K562 (cell line): ENCODE measurements around the gene IL17F. TPM values are rescaled to one million over a fixed set of nuclear protein-coding genes. Genes with fewer than 3 reads are reported as not detected.
A peak's percentile ranks its signal among the peaks of the same experiment; 100 is the strongest.

Experiments
- ATAC-seq: fragments of 200-7000 bp; cut with Tn5 transposase; 3 replicates; pipeline ENCODE4 v1.9.1; 2020; ENCODE audit warnings: moderate library complexity
- BruUV-seq: library from RNA; stranded (reverse); fragments of 400-500 nt; replicated peaks from 2 replicates; lab custom pipeline; 2021; lab: Mats Ljungman, UMichigan
- CTCF ChIA-PET: fragments of 300-600 bp; formaldehyde crosslinking; extraction: SDS; loops from one replicate; lab custom pipeline; 2021; ENCODE audit warnings: low intra/inter-chr PET ratio; lab: Yijun Ruan, JAX
- POLR2A ChIA-PET: fragments of 300-600, 350-650 bp; sonication (Branson Sonifier 250); formaldehyde crosslinking; extraction: SDS; loops from one replicate; lab custom pipeline; 2021; ENCODE audit warnings: antibody characterized with exemption, inconsistent platforms; lab: Yijun Ruan, JAX
- DNase-seq, 4 experiments: peaks; one replicate each; pipeline versions ENCODE4 v3.0.0 to v3.0.0-alpha.2; 2011 to 2018; ENCODE audit warnings: low spot score in 3 of 4, mixed read lengths in 3 of 4; ENCODE audit errors: extremely low read depth in 1 of 4
- FAIRE-seq: peaks from 2 replicates; lab custom pipeline; 2011; peaks lifted over from hg19 to GRCh38; lab: Jason Lieb, UNC
- H2AFZ ChIP-seq: 2 replicates; pipeline ENCODE4 v1.6.0; 2011; ENCODE audit warnings: low read depth, low read length, control low read depth, inconsistent platforms
- H3K27ac ChIP-seq: fragments of 200-600 bp; 3 replicates; pipeline ENCODE4 v1.8.0; 2011; ENCODE audit warnings: low read depth, mild to moderate bottlenecking, control low read depth, inconsistent platforms, low read length, moderate library complexity, mixed read lengths; ENCODE audit errors: extremely low read depth
- H3K27me3 ChIP-seq, 2 experiments: fragments of 300-600 bp in 1 of 2; 2 replicates in 1 of 2; 3 replicates in 1 of 2; pipeline versions ENCODE4 v1.6.0 to v1.8.0; 2011; ENCODE audit warnings: inconsistent platforms in 2 of 2, low read length in 2 of 2, mild to moderate bottlenecking in 1 of 2, mixed read lengths in 1 of 2, moderate library complexity in 1 of 2; ENCODE audit not compliant: control insufficient read depth in 2 of 2, insufficient read depth in 2 of 2
- H3K36me3 ChIP-seq: fragments of 300-600 bp; 3 replicates; pipeline ENCODE4 v1.8.0; 2011; ENCODE audit warnings: mild to moderate bottlenecking, low read length, inconsistent platforms; ENCODE audit not compliant: control insufficient read depth, insufficient read depth
- H3K4me1 ChIP-seq, 2 experiments: fragments of 200-600 bp in 1 of 2; replicated peaks in 1 of 2; 2 replicates in 1 of 2; 3 replicates in 1 of 2; pipeline versions ENCODE4 v1.5.1 to v1.8.0; 2011; ENCODE audit warnings: inconsistent platforms in 2 of 2, low read length in 2 of 2, mild to moderate bottlenecking in 1 of 2, mixed read lengths in 1 of 2, moderate library complexity in 1 of 2; ENCODE audit not compliant: control insufficient read depth in 2 of 2, insufficient read depth in 2 of 2
- H3K4me2 ChIP-seq: 2 replicates; pipeline ENCODE4 v1.6.1; 2011; ENCODE audit warnings: low read length, control low read depth, inconsistent platforms, mixed read lengths; ENCODE audit not compliant: insufficient read depth
- H3K4me3 ChIP-seq: fragments of 200-600 bp; sonication (generic), shearing (Covaris generic); 2 replicates; pipeline ENCODE4 v1.5.1; 2016; ENCODE audit warnings: control low read depth, inconsistent platforms
- H3K79me2 ChIP-seq: fragments of 200-600 bp; 3 replicates; pipeline ENCODE4 v1.8.0; 2011; ENCODE audit warnings: low read length, inconsistent platforms; ENCODE audit not compliant: control insufficient read depth, insufficient read depth
- H3K9ac ChIP-seq, 2 experiments: 2 replicates each; pipeline versions ENCODE4 v1.6.0 to v1.6.1; 2011; ENCODE audit warnings: low read depth in 2 of 2, low read length in 2 of 2, control low read depth in 1 of 2, inconsistent platforms in 1 of 2, mild to moderate bottlenecking in 1 of 2, mixed read lengths in 1 of 2; ENCODE audit not compliant: insufficient read depth in 1 of 2
- H3K9me1 ChIP-seq: one replicate; pipeline ENCODE4 v1.6.0; 2011; ENCODE audit warnings: inconsistent platforms, mild to moderate bottlenecking, low read length, moderate library complexity; ENCODE audit not compliant: control insufficient read depth, insufficient read depth
- H3K9me3 ChIP-seq: replicated peaks from 2 replicates; pipeline ENCODE4 v1.5.1; 2011; ENCODE audit warnings: low read depth, low read length, inconsistent platforms; ENCODE audit not compliant: control insufficient read depth, insufficient read depth
- H4K20me1 ChIP-seq: replicated peaks from 2 replicates; pipeline ENCODE4 v1.6.1; 2011; ENCODE audit warnings: low read length, inconsistent platforms, mixed read lengths; ENCODE audit not compliant: control insufficient read depth, insufficient read depth
- BCOR ChIP-seq: fragments of 450-650 bp; IDR thresholded peaks from 2 replicates; pipeline ENCODE4 v1.6.1; 2016
- CREM ChIP-seq: IDR thresholded peaks from 2 replicates; pipeline ENCODE4 v1.6.1; 2014; ENCODE audit warnings: antibody characterized with exemption, low read depth
- KAT8 ChIP-seq: fragments of 450-650 bp; IDR thresholded peaks from 2 replicates; pipeline ENCODE4 v1.6.1; 2016; ENCODE audit warnings: low read depth, mild to moderate bottlenecking
- POLR3G ChIP-seq: IDR thresholded peaks from 2 replicates; pipeline ENCODE4 v1.6.1; 2011; ENCODE audit not compliant: insufficient read length, insufficient replicate concordance; ENCODE audit errors: extremely low read depth
- TAF15 ChIP-seq: fragments of 200-400 bp; formaldehyde crosslinking; IDR thresholded peaks from 2 replicates; pipeline ENCODE4 v1.6.1; 2017; ENCODE audit warnings: mild to moderate bottlenecking, low read depth, low read length, moderate library complexity
- ZNF316 ChIP-seq: fragments of 450-650 bp; IDR thresholded peaks from 2 replicates; pipeline ENCODE4 v1.6.1; 2016
- WGBS: fragments of 100-300 bp; shearing (Covaris generic); methylation state at CpG from one replicate; pipeline ENCODE4 v1.1.6; 2016; ENCODE audit warnings: low coverage, mixed read lengths; ENCODE audit not compliant: insufficient coverage; ENCODE audit errors: missing lambda C conversion rate; 5-methylcytosine and 5-hydroxymethylcytosine counted together
- in situ Hi-C: fragments of 300-500 bp; cut with MboI; formaldehyde crosslinking; loops from 4 replicates; pipeline ENCODE4 v1.15.0; 2018; ENCODE audit warnings: inconsistent platforms, mixed read lengths
- intact Hi-C: fragments of 100-400 bp; cut with micrococcal nuclease; formaldehyde crosslinking; loops from 2 replicates; pipeline ENCODE4 v1.14.2; 2022
- polyA plus RNA-seq, 8 experiments: library from polyadenylated mRNA; depleted of rRNA in 4 of 8; stranded (reverse) in 5 of 8; unstranded in 3 of 8; fragments of >200 nt; fragmentation: Nextera tagmentation in 2 of 8; fragmentation: Illumina TruSeq in 1 of 8; extraction: Ambion mirVana in 2 of 8; extraction: Trizol in 1 of 8; gene quantifications; 2 replicates each; pipeline versions ENCODE4 v1.2.1 to v1.2.3, GENCODE V29; 2011 to 2014; ENCODE audit warnings: inconsistent platforms in 1 of 8, missing spikeins in 1 of 8
- total RNA-seq, 7 experiments: library from RNA; depleted of rRNA in 6 of 7; stranded (reverse); fragments of >200 nt in 6 of 7; fragmentation: Illumina TruSeq in 2 of 7; extraction: Trizol in 2 of 7; gene quantifications; 2 replicates each; pipeline versions ENCODE4 v1.2.1 to v1.2.3, GENCODE V29; 2011 to 2021; ENCODE audit warnings: low replicate concordance in 1 of 7
- TF ChIP-seq, protein P1 (sequence below), 2 experiments: fragments of 450-650 bp in 1 of 2; IDR thresholded peaks; 2 replicates each; pipeline ENCODE4 v1.6.1; 2011 to 2017; ENCODE audit warnings: low read depth in 2 of 2, antibody characterized with exemption in 1 of 2, borderline replicate concordance in 1 of 2, low read length in 1 of 2, mild to moderate bottlenecking in 1 of 2, mixed read lengths in 1 of 2; ENCODE audit not compliant: control insufficient read depth in 1 of 2
- TF ChIP-seq, protein P2 (sequence below): fragments of 450-650 bp; IDR thresholded peaks from 2 replicates; pipeline ENCODE4 v1.6.1; 2017; ENCODE audit warnings: antibody characterized with exemption
- TF ChIP-seq, protein P3 (sequence below): fragments of 450-650 bp; formaldehyde crosslinking; IDR thresholded peaks from 2 replicates; pipeline ENCODE4 v1.4.0; 2020; ENCODE audit warnings: mild to moderate bottlenecking, moderate library complexity

Gene IL17F
- total and polyA plus RNA-seq, 9 of the 15 experiments (the other 6 are each of a cell fraction or from before 2014, with no cell fraction given), result not detected

DNA sequence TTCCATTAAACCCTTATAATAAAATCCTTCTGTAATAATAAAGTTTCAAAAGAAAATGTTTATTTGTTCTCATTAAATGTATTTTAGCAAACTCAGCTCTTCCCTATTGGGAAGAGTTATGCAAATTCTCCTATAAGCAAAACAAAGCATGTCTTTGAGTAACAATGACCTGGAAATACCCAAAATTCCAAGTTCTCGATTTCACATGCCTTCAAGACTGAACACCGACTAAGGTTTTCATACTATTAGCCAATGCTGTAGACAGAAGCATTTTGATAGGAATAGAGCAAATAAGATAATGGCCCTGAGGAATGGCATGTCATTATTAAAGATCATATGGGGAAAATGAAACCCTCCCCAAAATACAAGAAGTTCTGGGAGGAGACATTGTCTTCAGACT lies 54.3 kb downstream of the IL17F start (continued):
- TF ChIP-seq, protein P1, sequence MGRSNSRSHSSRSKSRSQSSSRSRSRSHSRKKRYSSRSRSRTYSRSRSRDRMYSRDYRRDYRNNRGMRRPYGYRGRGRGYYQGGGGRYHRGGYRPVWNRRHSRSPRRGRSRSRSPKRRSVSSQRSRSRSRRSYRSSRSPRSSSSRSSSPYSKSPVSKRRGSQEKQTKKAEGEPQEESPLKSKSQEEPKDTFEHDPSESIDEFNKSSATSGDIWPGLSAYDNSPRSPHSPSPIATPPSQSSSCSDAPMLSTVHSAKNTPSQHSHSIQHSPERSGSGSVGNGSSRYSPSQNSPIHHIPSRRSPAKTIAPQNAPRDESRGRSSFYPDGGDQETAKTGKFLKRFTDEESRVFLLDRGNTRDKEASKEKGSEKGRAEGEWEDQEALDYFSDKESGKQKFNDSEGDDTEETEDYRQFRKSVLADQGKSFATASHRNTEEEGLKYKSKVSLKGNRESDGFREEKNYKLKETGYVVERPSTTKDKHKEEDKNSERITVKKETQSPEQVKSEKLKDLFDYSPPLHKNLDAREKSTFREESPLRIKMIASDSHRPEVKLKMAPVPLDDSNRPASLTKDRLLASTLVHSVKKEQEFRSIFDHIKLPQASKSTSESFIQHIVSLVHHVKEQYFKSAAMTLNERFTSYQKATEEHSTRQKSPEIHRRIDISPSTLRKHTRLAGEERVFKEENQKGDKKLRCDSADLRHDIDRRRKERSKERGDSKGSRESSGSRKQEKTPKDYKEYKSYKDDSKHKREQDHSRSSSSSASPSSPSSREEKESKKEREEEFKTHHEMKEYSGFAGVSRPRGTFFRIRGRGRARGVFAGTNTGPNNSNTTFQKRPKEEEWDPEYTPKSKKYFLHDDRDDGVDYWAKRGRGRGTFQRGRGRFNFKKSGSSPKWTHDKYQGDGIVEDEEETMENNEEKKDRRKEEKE (IDR thresholded peaks at IDR 0.05; ENCODE audit: borderline replicate concordance in 1 of 2, control insufficient read depth in 1 of 2, low read depth in 2 of 2, low read length in 1 of 2), result no peak

DNA sequence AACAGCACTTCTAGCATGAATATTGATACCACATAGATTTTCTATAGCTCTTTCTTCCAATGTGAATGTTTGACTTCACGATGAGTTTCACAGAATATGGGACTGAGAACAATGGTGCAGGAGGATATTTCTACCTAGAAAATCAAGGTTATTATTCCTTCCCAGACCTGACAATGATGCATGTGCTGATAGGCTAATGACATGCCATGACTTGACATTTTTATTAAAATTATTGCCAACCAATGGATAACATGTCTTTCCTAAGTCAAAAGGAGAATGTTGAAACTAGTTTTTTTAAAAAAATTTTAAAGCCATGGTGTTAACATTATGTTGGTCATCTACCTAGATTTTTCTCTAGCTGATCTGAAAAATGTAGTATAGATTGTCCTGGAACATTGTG lies 57.2 kb downstream of the IL17F start:
- TF ChIP-seq TAF15 (no peak), CREM (no peak), ZNF316 (0 out of 2 replicates have a peak, but pooled peaks have one; percentile 3), POLR3G (no peak), KAT8 (no peak), BCOR (no peak)
- TF ChIP-seq, protein P2, sequence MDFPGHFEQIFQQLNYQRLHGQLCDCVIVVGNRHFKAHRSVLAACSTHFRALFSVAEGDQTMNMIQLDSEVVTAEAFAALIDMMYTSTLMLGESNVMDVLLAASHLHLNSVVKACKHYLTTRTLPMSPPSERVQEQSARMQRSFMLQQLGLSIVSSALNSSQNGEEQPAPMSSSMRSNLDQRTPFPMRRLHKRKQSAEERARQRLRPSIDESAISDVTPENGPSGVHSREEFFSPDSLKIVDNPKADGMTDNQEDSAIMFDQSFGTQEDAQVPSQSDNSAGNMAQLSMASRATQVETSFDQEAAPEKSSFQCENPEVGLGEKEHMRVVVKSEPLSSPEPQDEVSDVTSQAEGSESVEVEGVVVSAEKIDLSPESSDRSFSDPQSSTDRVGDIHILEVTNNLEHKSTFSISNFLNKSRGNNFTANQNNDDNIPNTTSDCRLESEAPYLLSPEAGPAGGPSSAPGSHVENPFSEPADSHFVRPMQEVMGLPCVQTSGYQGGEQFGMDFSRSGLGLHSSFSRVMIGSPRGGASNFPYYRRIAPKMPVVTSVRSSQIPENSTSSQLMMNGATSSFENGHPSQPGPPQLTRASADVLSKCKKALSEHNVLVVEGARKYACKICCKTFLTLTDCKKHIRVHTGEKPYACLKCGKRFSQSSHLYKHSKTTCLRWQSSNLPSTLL, result no peak
- TF ChIP-seq, protein P3, sequence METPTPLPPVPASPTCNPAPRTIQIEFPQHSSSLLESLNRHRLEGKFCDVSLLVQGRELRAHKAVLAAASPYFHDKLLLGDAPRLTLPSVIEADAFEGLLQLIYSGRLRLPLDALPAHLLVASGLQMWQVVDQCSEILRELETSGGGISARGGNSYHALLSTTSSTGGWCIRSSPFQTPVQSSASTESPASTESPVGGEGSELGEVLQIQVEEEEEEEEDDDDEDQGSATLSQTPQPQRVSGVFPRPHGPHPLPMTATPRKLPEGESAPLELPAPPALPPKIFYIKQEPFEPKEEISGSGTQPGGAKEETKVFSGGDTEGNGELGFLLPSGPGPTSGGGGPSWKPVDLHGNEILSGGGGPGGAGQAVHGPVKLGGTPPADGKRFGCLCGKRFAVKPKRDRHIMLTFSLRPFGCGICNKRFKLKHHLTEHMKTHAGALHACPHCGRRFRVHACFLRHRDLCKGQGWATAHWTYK, result no peak
- no peak overlapping the region for H2AFZ ChIP-seq
- POLR2A ChIA-PET, result no interaction called here
- no peaks in the 10 kb centered on the region for H4K20me1 ChIP-seq
- H3K4me1 ChIP-seq, result no peaks in the 10 kb centered on the region
- H3K9me1 ChIP-seq, result no peaks in the 10 kb centered on the region
- WGBS, result 0% methylated on average over 1 of the region's 1 CpG
- DNase-seq (no peak), ATAC-seq (no peak), FAIRE-seq (no peak)
- H3K9ac ChIP-seq, result no peak overlapping the region
- H3K9me3 ChIP-seq, result no peaks in the 10 kb centered on the region
- H3K4me3 ChIP-seq, result no peak overlapping the region
- no peaks in the 10 kb centered on the region for H3K36me3 ChIP-seq
- no peak overlapping the region for H3K4me2 ChIP-seq
- no peak overlapping the region for H3K27ac ChIP-seq
- H3K27me3 ChIP-seq, result no peaks in the 10 kb centered on the region; a peak in 1 of 5 replicates
- intact Hi-C loops (no loop called here), in situ Hi-C loops (no loop called here)
- no TSS peak for BruUV-seq
- H3K79me2 ChIP-seq, result no peaks in the 10 kb centered on the region
- CTCF ChIA-PET, result no interaction called here
